ENCODE data around the gene NPAS3.

NPAS3 gene

GRCh38 chr14:33420051-33420627, 481.5 kb downstream of the NPAS3 start:
- Histone ChIP-seq H3K4me3 (ENCODE audit: low read depth, low read length) (no peak overlapping the region), H3K4me1 (ENCODE audit: control insufficient read depth, insufficient read depth, low read length) (no peaks in the 10 kb centered on the region; the same call in 1 of the 2 replicates), H3K36me3 (ENCODE audit: control insufficient read depth in 2 of 2, insufficient read depth in 1 of 2, low read length in 2 of 2) (no peaks in the 10 kb centered on the region), H3K9me3 (ENCODE audit: control insufficient read depth, insufficient read depth, low read depth, low read length) (no peaks in the 10 kb centered on the region), H3K27ac (ENCODE audit: extremely low read depth, low read depth, low read length) (no peak overlapping the region)
- CTCF ChIA-PET = interaction anchor here (0.7 kb wide), 1 partner anchor 299 kb away, joined by 3 read pairs; no protein-coding TSS in a partner anchor
- TF ChIP-seq ZNF544 (tag by site-specific recombination; IDR thresholded peaks at IDR 0.05) (no peak), ZNF10 (tag by site-specific recombination; IDR thresholded peaks at IDR 0.05) (no peak), CTCF (tag by site-specific recombination; IDR thresholded peaks at IDR 0.05) (no peak), HOXC10 (CRISPR knock-in tag; IDR thresholded peaks at IDR 0.05) (no peak), REPIN1 (tag by site-specific recombination; IDR thresholded peaks at IDR 0.05; ENCODE audit: low read depth) (no peak), SP2 (tag by site-specific recombination; IDR thresholded peaks at IDR 0.05) (no peak), ZNF37A (tag by site-specific recombination; IDR thresholded peaks at IDR 0.05) (no peak), ATF2 (tag by site-specific recombination; IDR thresholded peaks at IDR 0.05; ENCODE audit: low read depth) (no peak), ZSCAN23 (tag by site-specific recombination; IDR thresholded peaks at IDR 0.05) (no peak), ZBTB11 (tag by site-specific recombination; conservative IDR thresholded peaks at IDR 0.05; ENCODE audit: low read depth) (no peak), ZBTB20 (tag by site-specific recombination; IDR thresholded peaks at IDR 0.05) (no peak), ZNF140 (tag by site-specific recombination; IDR thresholded peaks at IDR 0.05) (no peak), GFI1B (tag by site-specific recombination; IDR thresholded peaks at IDR 0.05) (no peak)
- POLR2A ChIA-PET = no interaction called here

- Histone ChIP-seq H3K9me3 (ENCODE audit: control insufficient read depth, insufficient read depth, low read depth, low read length) (no peaks in the 10 kb centered on the region), H3K27ac (ENCODE audit: extremely low read depth, low read depth, low read length) (no peak overlapping the region), H3K4me3 (ENCODE audit: low read depth, low read length) (no peak overlapping the region), H3K36me3 (ENCODE audit: control insufficient read depth in 2 of 2, insufficient read depth in 1 of 2, low read length in 2 of 2) (no peaks in the 10 kb centered on the region), H3K4me1 (ENCODE audit: control insufficient read depth, insufficient read depth, low read length) (no peaks in the 10 kb centered on the region)
- POLR2A ChIA-PET = no interaction called here
- TF ChIP-seq PRDM10 (tag by site-specific recombination; IDR thresholded peaks at IDR 0.05) = no peak
- TF ChIP-seq ZNF292 (tag by site-specific recombination; IDR thresholded peaks at IDR 0.05; ENCODE audit: borderline replicate concordance, low read depth) = no peak
- no peak for TF ChIP-seq ZNF473 (tag by site-specific recombination; IDR thresholded peaks at IDR 0.05)
- no peak for TF ChIP-seq YY2 (tag by site-specific recombination; IDR thresholded peaks at IDR 0.05)
- TF ChIP-seq ZNF146 (tag by site-specific recombination; IDR thresholded peaks at IDR 0.05) = no peak
- no peak for TF ChIP-seq ZNF354C (tag by site-specific recombination; IDR thresholded peaks at IDR 0.05; ENCODE audit: borderline replicate concordance, low read depth)
- TF ChIP-seq ZNF449 (tag by site-specific recombination; IDR thresholded peaks at IDR 0.05) = no peak
- CTCF ChIA-PET = interaction anchor here (1.0 kb wide), 1 partner anchor 719 kb away, joined by 3 read pairs; no protein-coding TSS in a partner anchor
These were observed 491.8 kb downstream of the NPAS3 start for GRCh38 chr14:33430414-33431035.
